Measurements from ENCODE around the gene CSTB.
A peak's percentile ranks its signal among the peaks of the same experiment; 100 is the strongest.

The CSTB gene

GRCh38 chr21:43789276-43790009 is 13.3 kb upstream of the CSTB start, which contains the start of gene RRP1:
Gene RRP1, plus strand, starts transcription at chr21:43789577. Its CDS starts 53 bp downstream, at chr21:43789630.
- DNase-seq: peak; percentile 79

- DNase-seq: no peak
Observed at GRCh38 chr21:43786807-43787440, 10.8 kb upstream of the CSTB start.

- no peak for DNase-seq
Observed at GRCh38 chr21:43786300-43786806, 10.2 kb upstream of the CSTB start.

GRCh38 chr21:43785134-43785533 is 9.0 kb upstream of the CSTB start:
- no peak for DNase-seq

- DNase-seq: no peak
Observed at GRCh38 chr21:43783098-43783700, 7.1 kb upstream of the CSTB start.

- no peak for DNase-seq
Observed at GRCh38 chr21:43782431-43783097, 6.5 kb upstream of the CSTB start.

GRCh38 chr21:43781846-43782245 is 5.7 kb upstream of the CSTB start:
- DNase-seq: no peak

GRCh38 chr21:43779660-43780059 is 3.6 kb upstream of the CSTB start:
- DNase-seq: no peak

- DNase-seq: peak; percentile 24
Observed at GRCh38 chr21:43778469-43779335, 2.6 kb upstream of the CSTB start.

GRCh38 chr21:43777953-43778352 is 1.8 kb upstream of the CSTB start:
- DNase-seq: no peak

GRCh38 chr21:43775190-43775589 is 918 bp downstream of the CSTB start:
- DNase-seq: no peak

- DNase-seq: no peak
Observed at GRCh38 chr21:43774163-43774562, 1.9 kb downstream of the CSTB start.

- no peak for DNase-seq
Observed at GRCh38 chr21:43772425-43772821, 3.7 kb downstream of the CSTB start.

- no peak for DNase-seq
Observed at GRCh38 chr21:43771698-43772424, 4.2 kb downstream of the CSTB start.

- no peak for DNase-seq
Observed at GRCh38 chr21:43771199-43771675, 4.9 kb downstream of the CSTB start.

GRCh38 chr21:43770066-43770655 is 5.9 kb downstream of the CSTB start:
- no peak for DNase-seq

- no peak for DNase-seq
Observed at GRCh38 chr21:43769325-43769958, 6.7 kb downstream of the CSTB start.

- DNase-seq: no peak
Observed at GRCh38 chr21:43768868-43769167, 7.3 kb downstream of the CSTB start.

- DNase-seq: no peak
Observed at GRCh38 chr21:43767984-43768867, 7.9 kb downstream of the CSTB start.

- no peak for DNase-seq
Observed at GRCh38 chr21:43767498-43767983, 8.6 kb downstream of the CSTB start.

Data from GF-D8 (cell line).